HepG2 (cell line): Measurements from ENCODE around the gene ZNF770. TPM values are rescaled to one million over a fixed set of nuclear protein-coding genes. Genes with fewer than 3 reads are reported as not detected.

Experiments used
- ATAC-seq: fragments of 200-7000 bp; cut with Tn5 transposase; 3 replicates; pipeline ENCODE4 v1.9.1; 2020; ENCODE audit warnings: mild to moderate bottlenecking, moderate library complexity
- BruUV-seq: library from RNA; stranded (reverse); fragments of 400-500 nt; replicated peaks from 2 replicates; lab custom pipeline; 2021; lab: Mats Ljungman, UMichigan
- CTCF ChIA-PET: fragments of 300-600 bp; formaldehyde crosslinking; extraction: SDS; loops from one replicate; lab custom pipeline; 2021; ENCODE audit warnings: low total read pairs, inconsistent platforms, low intra/inter-chr PET ratio; lab: Yijun Ruan, JAX
- POLR2A ChIA-PET: fragments of 350-600 bp; sonication (Branson Sonifier 250); formaldehyde crosslinking; loops from one replicate; lab custom pipeline; 2020; ENCODE audit warnings: antibody characterized with exemption, inconsistent platforms; lab: Yijun Ruan, JAX
- DNase-seq: peaks from one replicate; pipeline ENCODE4 v3.0.0-alpha.2; 2015; ENCODE audit warnings: low spot score
- FAIRE-seq: peaks from 3 replicates; lab custom pipeline; 2011; peaks lifted over from hg19 to GRCh38; lab: Jason Lieb, UNC
- H2AFZ ChIP-seq: one replicate; pipeline ENCODE4 v1.6.1; 2011; ENCODE audit warnings: low read length, inconsistent platforms
- H3K27ac ChIP-seq: fragments of 300-600 bp; 3 replicates; pipeline ENCODE4 v1.8.0; 2011; ENCODE audit warnings: mixed run types, mild to moderate bottlenecking, mixed read lengths, low read length, inconsistent platforms; ENCODE audit not compliant: insufficient read depth; ENCODE audit errors: extremely low read length
- H3K27me3 ChIP-seq, 2 experiments: fragments of 200-600 bp in 1 of 2; 2 replicates in 1 of 2; 3 replicates in 1 of 2; pipeline versions ENCODE4 v1.6.0 to v1.8.0; 2011; ENCODE audit warnings: low read length in 2 of 2, mild to moderate bottlenecking in 2 of 2, moderate library complexity in 2 of 2, inconsistent platforms in 1 of 2; ENCODE audit not compliant: insufficient read depth in 2 of 2, control insufficient read depth in 1 of 2
- H3K36me3 ChIP-seq, 2 experiments: fragments of 200-600 bp in 1 of 2; replicated peaks in 1 of 2; 2 replicates in 1 of 2; 3 replicates in 1 of 2; pipeline versions ENCODE4 v1.5.1 to v1.8.0; 2011; ENCODE audit warnings: low read length in 2 of 2, inconsistent platforms in 1 of 2; ENCODE audit not compliant: insufficient read depth in 2 of 2, control insufficient read depth in 1 of 2
- H3K4me1 ChIP-seq: 2 replicates; pipeline ENCODE4 v1.5.1; 2012; ENCODE audit warnings: low read length, inconsistent platforms; ENCODE audit not compliant: insufficient read depth
- H3K4me2 ChIP-seq: 2 replicates; pipeline ENCODE4 v1.6.0; 2011; ENCODE audit warnings: low read depth, low read length, inconsistent platforms
- H3K4me3 ChIP-seq, 3 experiments: fragments of 200-600 bp in 1 of 3; sonication (generic), shearing (Covaris generic) in 1 of 3; replicated peaks in 1 of 3; 2 replicates each; pipeline ENCODE4 v1.5.1; 2011 to 2016; ENCODE audit warnings: low read length in 3 of 3, inconsistent platforms in 2 of 3, low read depth in 2 of 3, mild to moderate bottlenecking in 2 of 3, control low read depth in 1 of 3, mixed read lengths in 1 of 3; ENCODE audit not compliant: insufficient read depth in 1 of 3
- H3K79me2 ChIP-seq: one replicate; pipeline ENCODE4 v1.6.1; 2011; ENCODE audit warnings: low read length, inconsistent platforms; ENCODE audit not compliant: insufficient read depth
- H3K9ac ChIP-seq: 2 replicates; pipeline ENCODE4 v1.6.0; 2011; ENCODE audit warnings: mild to moderate bottlenecking, low read depth, low read length, inconsistent platforms; ENCODE audit not compliant: insufficient read depth
- H3K9me3 ChIP-seq: 2 replicates; pipeline ENCODE4 v1.5.1; 2012; ENCODE audit warnings: mild to moderate bottlenecking, low read length
- H4K20me1 ChIP-seq: 2 replicates; pipeline ENCODE4 v1.6.0; 2011; ENCODE audit warnings: inconsistent platforms, mild to moderate bottlenecking, low read length, moderate library complexity; ENCODE audit not compliant: insufficient read depth
- DNMT3B ChIP-seq: conservative IDR thresholded peaks from 2 replicates; pipeline ENCODE4 v1.6.1; 2016; ENCODE audit warnings: missing biosample characterization, control low read depth
- FOXO4 ChIP-seq: sonication (generic); formaldehyde crosslinking; conservative IDR thresholded peaks from 2 replicates; pipeline ENCODE4 v1.8.1; 2023; ENCODE audit warnings: missing genetic modification reagents
- HIVEP1 ChIP-seq: sonication (generic); formaldehyde crosslinking; IDR thresholded peaks from 2 replicates; pipeline ENCODE4 v1.4.0; 2020; ENCODE audit warnings: mild to moderate bottlenecking, missing genetic modification reagents
- JUN ChIP-seq: sonication (generic); formaldehyde crosslinking; IDR thresholded peaks from 2 replicates; pipeline ENCODE4 v1.4.0; 2020; ENCODE audit warnings: mild to moderate bottlenecking, missing genetic modification reagents
- MXD1 ChIP-seq: sonication (generic); formaldehyde crosslinking; IDR thresholded peaks from 2 replicates; pipeline ENCODE4 v1.4.0; 2020; ENCODE audit warnings: mild to moderate bottlenecking, missing genetic modification reagents
- PHF20 ChIP-seq: sonication (generic); formaldehyde crosslinking; IDR thresholded peaks from 2 replicates; pipeline ENCODE4 v1.5.0; 2020; ENCODE audit warnings: mild to moderate bottlenecking, missing genetic modification reagents
- PPARG ChIP-seq: conservative IDR thresholded peaks from 2 replicates; pipeline ENCODE4 v1.6.1; 2016; ENCODE audit warnings: missing biosample characterization, missing genetic modification reagents
- RARA ChIP-seq: IDR thresholded peaks from 2 replicates; pipeline ENCODE4 v1.6.1; 2016; ENCODE audit warnings: missing genetic modification reagents, missing compliant biosample characterization
- TFDP1 ChIP-seq: IDR thresholded peaks from 2 replicates; pipeline ENCODE4 v1.6.1; 2016; ENCODE audit warnings: missing compliant biosample characterization, missing genetic modification reagents, borderline replicate concordance
- ZBTB2 ChIP-seq: sonication (generic); formaldehyde crosslinking; IDR thresholded peaks from 2 replicates; pipeline ENCODE4 v1.8.0; 2022; ENCODE audit warnings: low read depth, missing genetic modification reagents
- ZFP82 ChIP-seq: sonication (generic); formaldehyde crosslinking; IDR thresholded peaks from 2 replicates; pipeline ENCODE4 v1.5.1; 2020; ENCODE audit warnings: mild to moderate bottlenecking, missing genetic modification reagents, borderline replicate concordance
- ZNF709 ChIP-seq: sonication (generic); formaldehyde crosslinking; IDR thresholded peaks from 2 replicates; pipeline ENCODE4 v1.5.0; 2020; ENCODE audit warnings: mild to moderate bottlenecking, missing genetic modification reagents
- WGBS: methylation state at CpG from one replicate; pipeline ENCODE4 v1.1.6; 2017; ENCODE audit warnings: low lambda C conversion rate; 5-methylcytosine and 5-hydroxymethylcytosine counted together
- in situ Hi-C: cut with HindIII; loops from 2 replicates; pipeline ENCODE4 v1.10.0; 2017; ENCODE audit warnings: low pct_unique_long_range_greater_than_20kb; ENCODE audit not compliant: extremely low pct_ligation_motif_present
- intact Hi-C: fragments of 100-400 bp; cut with micrococcal nuclease; formaldehyde crosslinking; loops from one replicate; pipeline ENCODE4 v1.10.0; 2022; ENCODE audit not compliant: unreplicated experiment
- polyA plus RNA-seq, 8 experiments: library from polyadenylated mRNA; depleted of rRNA in 3 of 8; stranded (reverse) in 7 of 8; unstranded in 1 of 8; fragments of >200 nt; fragmentation: Illumina TruSeq in 4 of 8; extraction: Trizol in 4 of 8; gene quantifications; 2 replicates each; pipeline versions ENCODE4 v1.2.1 to v1.2.3, GENCODE V29; 2011 to 2016; ENCODE audit warnings: low read depth in 4 of 8, missing spikeins in 1 of 8, mixed read lengths in 1 of 8; ENCODE audit not compliant: insufficient read depth in 1 of 8
- total RNA-seq, 5 experiments: library from RNA; depleted of rRNA; stranded (reverse); fragments of >200 nt; fragmentation: Illumina TruSeq; extraction: Trizol; gene quantifications; 2 replicates each; pipeline ENCODE4 v1.2.3, GENCODE V29; 2016; ENCODE audit warnings: low read depth in 1 of 5

Gene ZNF770
- total and polyA plus RNA-seq, 2 of the 13 experiments (the other 11 are each of a cell fraction or from before 2014, with no cell fraction given): 15.5 to 33.1 TPM

GRCh38 chr15:34942363-34942762 lies 45.7 kb downstream of the ZNF770 start (continued):
- TF ChIP-seq ZNF709 (CRISPR knock-in tag) (no peak), RARA (no peak), FOXO4 (CRISPR knock-in tag) (no peak), PPARG (CRISPR knock-in tag) (no peak), JUN (CRISPR knock-in tag) (no peak)
- TF ChIP-seq, all 625 proteins: peak for 0

- POLR2A ChIA-PET: no interaction called here
- peaks cover 2 to 40% of the 10 kb centered on the region in 2 experiments for H3K36me3 ChIP-seq
- CTCF ChIA-PET: no interaction called here
- FAIRE-seq (no peak), DNase-seq (no peak), ATAC-seq (no peak)
- in situ Hi-C loops: no loop called here
- H2AFZ ChIP-seq: no peak overlapping the region
- H3K4me3 ChIP-seq: no peak overlapping the region
- no peaks in the 10 kb centered on the region for H3K79me2 ChIP-seq
- intact Hi-C loops: no loop called here
- H3K4me1 ChIP-seq: no peaks in the 10 kb centered on the region
- TF ChIP-seq HIVEP1 (CRISPR knock-in tag): no peak
- TF ChIP-seq MXD1 (CRISPR knock-in tag): no peak
- TF ChIP-seq ZFP82: no peak
- TF ChIP-seq DNMT3B: no peak
- TF ChIP-seq ZBTB2: no peak
- TF ChIP-seq TFDP1 (CRISPR knock-in tag): no peak
- TF ChIP-seq PHF20: no peak
- H3K27me3 ChIP-seq: no peaks in the 10 kb centered on the region
- H4K20me1 ChIP-seq: no peaks in the 10 kb centered on the region
- H3K27ac ChIP-seq: no peak overlapping the region
- no TSS peak for BruUV-seq
- 94% methylated on average over 3 of the region's 3 CpGs for WGBS
- H3K4me2 ChIP-seq: no peak overlapping the region
- no peak overlapping the region for H3K9ac ChIP-seq
- H3K9me3 ChIP-seq: no peaks in the 10 kb centered on the region
These were observed 46.3 kb downstream of the ZNF770 start for GRCh38 chr15:34941831-34942230.
